ENCODE data around the gene DLEC1.

GRCh38 chr3:38125305-38126120, 86.5 kb downstream of the DLEC1 start:
- TF ChIP-seq REST (IDR thresholded peaks at IDR 0.05; ENCODE audit: borderline replicate concordance) (no peak), POLR2AphosphoS5 (IDR thresholded peaks at IDR 0.05) (no peak), RAD21 (conservative IDR thresholded peaks at IDR 0.05) (no peak), CTCF (IDR thresholded peaks at IDR 0.05; ENCODE audit: poor library complexity, severe bottlenecking) (no peak), SMC3 (conservative IDR thresholded peaks at IDR 0.05; ENCODE audit: poor library complexity) (no peak), TAF1 (IDR thresholded peaks at IDR 0.05; ENCODE audit: low read depth) (no peak), MXI1 (conservative IDR thresholded peaks at IDR 0.05; ENCODE audit: poor library complexity, severe bottlenecking) (no peak), EP300 (conservative IDR thresholded peaks at IDR 0.05; ENCODE audit: poor library complexity, severe bottlenecking) (no peak)
